Panc1 (cell line): ENCODE results near the gene STXBP5. TPM values are rescaled to one million over a fixed set of nuclear protein-coding genes. Genes with fewer than 3 reads are reported as not detected.

Source experiments
- ATAC-seq: fragments of 200-7000 bp; cut with Tn5 transposase; 2 replicates; pipeline ENCODE4 v1.9.1; 2020; ENCODE audit warnings: mild to moderate bottlenecking, moderate library complexity
- BruUV-seq: library from RNA; stranded (reverse); fragments of 400-500 nt; replicated peaks from 2 replicates; lab custom pipeline; 2021; lab: Mats Ljungman, UMichigan
- CTCF ChIA-PET: fragments of 300-600 bp; sonication (Branson Sonifier 250); formaldehyde crosslinking; loops from one replicate; lab custom pipeline; 2022; ENCODE audit warnings: antibody characterized with exemption; lab: Charles Lee
- POLR2A ChIA-PET: fragments of 300-600 bp; sonication (Branson Sonifier 250); formaldehyde crosslinking; loops from one replicate; lab custom pipeline; 2022; ENCODE audit warnings: antibody characterized with exemption; lab: Charles Lee
- DNase-seq: peaks from one replicate; pipeline ENCODE4 v3.0.0-alpha.2; 2010; ENCODE audit warnings: low read depth, low spot score
- H3K27ac ChIP-seq: 2 replicates; pipeline ENCODE4 v1.5.1; 2011; ENCODE audit warnings: mild to moderate bottlenecking, low read length, inconsistent platforms
- H3K27me3 ChIP-seq: fragments of 200-500 bp; sonication (Bioruptor generic); 2 replicates; pipeline ENCODE4 v1.6.0; 2014; ENCODE audit warnings: low read length, inconsistent platforms; ENCODE audit not compliant: control insufficient read depth, insufficient read depth
- H3K36me3 ChIP-seq: fragments of 200-500 bp; sonication (Bioruptor generic); 2 replicates; pipeline ENCODE4 v1.5.1; 2014; ENCODE audit warnings: inconsistent platforms, mild to moderate bottlenecking, low read length, moderate library complexity; ENCODE audit not compliant: control insufficient read depth, insufficient read depth
- H3K4me1 ChIP-seq: 2 replicates; pipeline ENCODE4 v1.5.1; 2011; ENCODE audit warnings: inconsistent platforms, mild to moderate bottlenecking, low read length, moderate library complexity; ENCODE audit not compliant: control insufficient read depth, insufficient read depth
- H3K4me3 ChIP-seq, 2 experiments: 2 replicates each; pipeline ENCODE4 v1.5.1; 2011 to 2012; ENCODE audit warnings: low read depth in 2 of 2, low read length in 2 of 2, mild to moderate bottlenecking in 2 of 2, inconsistent platforms in 1 of 2, moderate library complexity in 1 of 2
- H3K9me3 ChIP-seq: fragments of 200-500 bp; sonication (Bioruptor generic); 2 replicates; pipeline ENCODE4 v1.5.1; 2014; ENCODE audit warnings: low read depth, mild to moderate bottlenecking, inconsistent platforms, low read length, moderate library complexity; ENCODE audit not compliant: control insufficient read depth, insufficient read depth
- POLR2AphosphoS5 ChIP-seq: IDR thresholded peaks from 2 replicates; pipeline ENCODE4 v1.6.1; 2012; ENCODE audit warnings: mild to moderate bottlenecking, low read depth, low read length, moderate library complexity
- REST ChIP-seq, 2 experiments: IDR thresholded peaks; 2 replicates each; pipeline ENCODE4 v1.6.1; 2011 to 2012; ENCODE audit warnings: low read depth in 2 of 2, control low read depth in 1 of 2, low read length in 1 of 2, mild to moderate bottlenecking in 1 of 2, moderate library complexity in 1 of 2; ENCODE audit not compliant: insufficient read depth in 1 of 2
- SIN3A ChIP-seq: IDR thresholded peaks from 2 replicates; pipeline ENCODE4 v1.6.1; 2012; ENCODE audit warnings: low read depth, mild to moderate bottlenecking, low read length, moderate library complexity, borderline replicate concordance; ENCODE audit not compliant: insufficient read depth
- TCF7L2 ChIP-seq: IDR thresholded peaks from 2 replicates; pipeline ENCODE4 v1.6.1; 2011; ENCODE audit warnings: mild to moderate bottlenecking, low read depth, low read length, inconsistent platforms
- in situ Hi-C: cut with HindIII; loops from 2 replicates; pipeline ENCODE4 v1.10.0; 2016; ENCODE audit warnings: low sequenced_read_pairs, low pct_unique_long_range_greater_than_20kb
- intact Hi-C: fragments of 100-400 bp; cut with micrococcal nuclease; formaldehyde crosslinking; loops from one replicate; pipeline ENCODE4 v1.10.0; 2022; ENCODE audit not compliant: unreplicated experiment
- total RNA-seq: library from RNA; stranded (reverse); gene quantifications from one replicate; pipeline ENCODE4 v1.2.1, GENCODE V29; 2021; ENCODE audit not compliant: unreplicated experiment
- TF ChIP-seq, protein P1 (sequence below): fragments of 450-650 bp; IDR thresholded peaks from 2 replicates; pipeline ENCODE4 v1.5.1; 2017; ENCODE audit warnings: mild to moderate bottlenecking

Gene STXBP5
- total RNA-seq, 1 experiment from 2014 or later = 77.8 TPM

DNA sequence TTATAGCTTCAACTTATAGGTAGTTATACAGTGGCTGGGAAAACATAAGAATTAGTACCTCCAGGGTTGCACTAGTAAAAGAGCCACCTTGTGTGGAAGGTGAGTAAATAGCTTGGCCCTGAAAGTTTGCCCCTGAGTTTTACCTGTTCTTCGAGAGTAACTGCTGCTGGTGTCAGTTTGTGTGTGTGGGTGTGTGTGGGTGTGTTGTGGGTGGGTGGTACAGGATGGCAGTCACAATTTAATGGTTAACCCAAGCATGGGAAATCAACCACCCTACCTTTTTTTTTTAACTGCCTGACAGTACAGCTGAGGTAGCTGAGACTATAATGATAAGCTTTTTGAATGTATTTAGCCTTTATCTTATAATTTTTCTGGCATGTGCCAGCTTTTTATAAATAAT, 137.3 kb downstream of the STXBP5 start:
- in situ Hi-C loops = no loop called here
- H3K4me3 ChIP-seq = no peak overlapping the region
- intact Hi-C loops = no loop called here
- ATAC-seq (no peak), DNase-seq (no peak)
- peaks cover 28% of the 10 kb centered on the region for H3K36me3 ChIP-seq
- BruUV-seq = no TSS peak
- CTCF ChIA-PET = no interaction called here
- H3K4me1 ChIP-seq = no peaks in the 10 kb centered on the region
- TF ChIP-seq, protein P1, sequence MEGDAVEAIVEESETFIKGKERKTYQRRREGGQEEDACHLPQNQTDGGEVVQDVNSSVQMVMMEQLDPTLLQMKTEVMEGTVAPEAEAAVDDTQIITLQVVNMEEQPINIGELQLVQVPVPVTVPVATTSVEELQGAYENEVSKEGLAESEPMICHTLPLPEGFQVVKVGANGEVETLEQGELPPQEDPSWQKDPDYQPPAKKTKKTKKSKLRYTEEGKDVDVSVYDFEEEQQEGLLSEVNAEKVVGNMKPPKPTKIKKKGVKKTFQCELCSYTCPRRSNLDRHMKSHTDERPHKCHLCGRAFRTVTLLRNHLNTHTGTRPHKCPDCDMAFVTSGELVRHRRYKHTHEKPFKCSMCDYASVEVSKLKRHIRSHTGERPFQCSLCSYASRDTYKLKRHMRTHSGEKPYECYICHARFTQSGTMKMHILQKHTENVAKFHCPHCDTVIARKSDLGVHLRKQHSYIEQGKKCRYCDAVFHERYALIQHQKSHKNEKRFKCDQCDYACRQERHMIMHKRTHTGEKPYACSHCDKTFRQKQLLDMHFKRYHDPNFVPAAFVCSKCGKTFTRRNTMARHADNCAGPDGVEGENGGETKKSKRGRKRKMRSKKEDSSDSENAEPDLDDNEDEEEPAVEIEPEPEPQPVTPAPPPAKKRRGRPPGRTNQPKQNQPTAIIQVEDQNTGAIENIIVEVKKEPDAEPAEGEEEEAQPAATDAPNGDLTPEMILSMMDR = no peak
- TF ChIP-seq REST (IDR thresholded peaks at IDR 0.05; ENCODE audit: insufficient read depth in 1 of 2, low read depth in 2 of 2, low read length in 1 of 2) = no peak
- TF ChIP-seq SIN3A = no peak
- no peak for TF ChIP-seq TCF7L2
- TF ChIP-seq POLR2AphosphoS5 = no peak
- POLR2A ChIA-PET = no interaction called here
- H3K27ac ChIP-seq = no peak overlapping the region
- no peaks in the 10 kb centered on the region for H3K27me3 ChIP-seq
- no peaks in the 10 kb centered on the region for H3K9me3 ChIP-seq

DNA sequence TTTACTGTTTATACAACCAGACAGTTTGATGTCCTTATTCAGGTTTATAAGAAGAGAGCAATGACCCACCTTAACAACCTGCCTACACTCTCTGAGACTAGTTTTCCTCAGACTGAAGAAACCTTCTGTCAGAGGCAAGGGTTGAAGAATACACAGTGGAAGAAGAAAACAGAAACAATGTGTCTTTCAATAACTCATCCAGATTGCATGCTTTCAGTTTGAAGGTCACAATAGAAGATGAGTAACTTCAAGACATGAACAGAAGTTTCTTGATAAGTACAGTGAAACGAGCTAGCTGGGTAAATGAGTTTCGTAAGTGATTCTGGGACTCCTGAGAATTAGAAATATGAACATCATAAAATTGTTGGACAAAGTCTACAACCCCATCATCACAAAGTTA, 141.7 kb downstream of the STXBP5 start:
- BruUV-seq = no TSS peak
- DNase-seq (no peak), ATAC-seq (no peak)
- Histone ChIP-seq H3K9me3 (no peaks in the 10 kb centered on the region), H3K4me1 (no peaks in the 10 kb centered on the region), H3K27me3 (no peaks in the 10 kb centered on the region), H3K27ac (no peak overlapping the region), H3K36me3 (peaks cover 22% of the 10 kb centered on the region), H3K4me3 (no peak overlapping the region)
- CTCF ChIA-PET = no interaction called here
- in situ Hi-C loops (no loop called here), intact Hi-C loops (no loop called here)
- no peak for TF ChIP-seq SIN3A
- TF ChIP-seq REST (IDR thresholded peaks at IDR 0.05; ENCODE audit: insufficient read depth in 1 of 2, low read depth in 2 of 2, low read length in 1 of 2) = no peak
- TF ChIP-seq, protein P1 = no peak
- no peak for TF ChIP-seq TCF7L2
- no peak for TF ChIP-seq POLR2AphosphoS5
- POLR2A ChIA-PET = no interaction called here
